Measurements from ENCODE around the gene KDM5B. TPM values are rescaled to one million over a fixed set of nuclear protein-coding genes. Genes with fewer than 3 reads are reported as not detected.

Gene KDM5B
- total RNA-seq, 1 experiment from 2014 or later, result 62.7 TPM

DNA sequence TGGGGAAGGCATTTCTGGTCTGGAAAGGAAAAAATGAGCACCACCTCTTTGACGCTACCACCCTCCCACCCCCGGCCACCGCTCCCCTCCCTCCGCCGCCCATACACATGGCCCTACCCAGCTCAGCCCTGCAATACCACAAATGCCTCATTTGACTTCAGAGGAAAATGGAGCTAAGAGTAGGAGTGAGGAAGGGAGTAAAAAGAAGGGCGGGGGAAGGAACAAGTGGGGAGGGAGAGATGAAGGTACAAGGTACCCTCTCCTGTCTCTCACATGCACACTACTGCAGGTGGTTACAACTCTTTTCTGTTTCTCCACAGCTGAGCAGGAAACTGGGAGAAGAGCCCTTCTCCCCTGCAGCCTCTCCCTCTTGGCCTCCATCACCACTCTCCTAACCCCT is 105.0 kb downstream of the KDM5B start:
- intact Hi-C loops (cut with micrococcal nuclease; ENCODE audit: unreplicated experiment), result no loop called here
- Mint-ChIP-seq H3K4me1 (ENCODE audit: low read depth, unreplicated experiment) (no peaks in the 10 kb centered on the region), H3K36me3 (ENCODE audit: insufficient read depth, unreplicated experiment) (no peaks in the 10 kb centered on the region), H3K27me3 (ENCODE audit: insufficient read depth, unreplicated experiment) (peaks cover 14% of the 10 kb centered on the region), H3K9me3 (ENCODE audit: unreplicated experiment) (no peaks in the 10 kb centered on the region), H3K4me3 (ENCODE audit: unreplicated experiment) (no peak overlapping the region), H3K27ac (ENCODE audit: unreplicated experiment) (no peak overlapping the region)
- TF ChIP-seq, protein P1, sequence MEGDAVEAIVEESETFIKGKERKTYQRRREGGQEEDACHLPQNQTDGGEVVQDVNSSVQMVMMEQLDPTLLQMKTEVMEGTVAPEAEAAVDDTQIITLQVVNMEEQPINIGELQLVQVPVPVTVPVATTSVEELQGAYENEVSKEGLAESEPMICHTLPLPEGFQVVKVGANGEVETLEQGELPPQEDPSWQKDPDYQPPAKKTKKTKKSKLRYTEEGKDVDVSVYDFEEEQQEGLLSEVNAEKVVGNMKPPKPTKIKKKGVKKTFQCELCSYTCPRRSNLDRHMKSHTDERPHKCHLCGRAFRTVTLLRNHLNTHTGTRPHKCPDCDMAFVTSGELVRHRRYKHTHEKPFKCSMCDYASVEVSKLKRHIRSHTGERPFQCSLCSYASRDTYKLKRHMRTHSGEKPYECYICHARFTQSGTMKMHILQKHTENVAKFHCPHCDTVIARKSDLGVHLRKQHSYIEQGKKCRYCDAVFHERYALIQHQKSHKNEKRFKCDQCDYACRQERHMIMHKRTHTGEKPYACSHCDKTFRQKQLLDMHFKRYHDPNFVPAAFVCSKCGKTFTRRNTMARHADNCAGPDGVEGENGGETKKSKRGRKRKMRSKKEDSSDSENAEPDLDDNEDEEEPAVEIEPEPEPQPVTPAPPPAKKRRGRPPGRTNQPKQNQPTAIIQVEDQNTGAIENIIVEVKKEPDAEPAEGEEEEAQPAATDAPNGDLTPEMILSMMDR (IDR thresholded peaks at IDR 0.05; ENCODE audit: insufficient read depth in 1 of 2, low read depth in 1 of 2, low read length in 1 of 2, severe bottlenecking in 1 of 2, unreplicated experiment in 1 of 2), result no peak
- H3K4me3 ChIP-seq (ENCODE audit: low read depth, low read length), result no peak overlapping the region
- ChIA-PET POLR2A (no interaction called here), CTCF (interaction anchor here (1.3 kb wide), 1 partner anchor 17 kb away, joined by 3 read pairs; no protein-coding TSS in a partner anchor)
- no TSS peak for BruUV-seq (replicated peaks)
- H3K9me3 ChIP-seq, result no peaks in the 10 kb centered on the region
- no peaks in the 10 kb centered on the region; the same call in 1 of the 2 replicates for H3K27me3 ChIP-seq (replicated peaks; ENCODE audit: control insufficient read depth, insufficient read depth, low read length)
- no peak for DNase-seq
- no peaks in the 10 kb centered on the region for H3K36me3 ChIP-seq (ENCODE audit: control insufficient read depth, insufficient read depth, low read length)
- H3K4me1 ChIP-seq, result no peaks in the 10 kb centered on the region

DNA sequence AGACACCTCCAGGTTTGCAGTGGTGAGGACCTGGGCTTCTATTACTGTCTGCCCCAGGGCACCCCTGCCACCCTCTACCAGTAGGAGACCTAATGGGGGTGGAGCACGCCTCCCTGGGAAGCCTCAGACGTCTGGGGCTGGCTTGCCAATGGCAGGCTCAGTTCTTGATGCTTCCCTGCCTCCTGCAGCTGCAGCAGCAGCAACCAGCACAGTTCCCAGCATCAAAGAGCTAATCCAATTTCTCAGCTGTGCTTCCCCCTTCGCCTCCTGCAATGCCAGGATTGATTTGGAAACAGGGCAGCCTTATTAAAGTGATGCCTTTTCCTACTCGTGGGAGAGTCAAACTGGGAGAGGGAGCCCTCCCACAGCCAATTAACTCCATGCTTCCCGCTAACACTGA is 106.1 kb downstream of the KDM5B start:
- Histone ChIP-seq H3K9me3 (no peaks in the 10 kb centered on the region), H3K36me3 (ENCODE audit: control insufficient read depth, insufficient read depth, low read length) (no peaks in the 10 kb centered on the region), H3K27me3 (replicated peaks; ENCODE audit: control insufficient read depth, insufficient read depth, low read length) (no peaks in the 10 kb centered on the region; the same call in 1 of the 2 replicates), H3K4me3 (ENCODE audit: low read depth, low read length) (no peak overlapping the region), H3K4me1 (no peaks in the 10 kb centered on the region)
- no TSS peak for BruUV-seq (replicated peaks)
- no peak for DNase-seq
- TF ChIP-seq, protein P1 (IDR thresholded peaks at IDR 0.05; ENCODE audit: insufficient read depth in 1 of 2, low read depth in 1 of 2, low read length in 1 of 2, severe bottlenecking in 1 of 2, unreplicated experiment in 1 of 2), result no peak
- no peak overlapping the region for H3K4me3 Mint-ChIP-seq (ENCODE audit: unreplicated experiment)
- no peaks in the 10 kb centered on the region for H3K4me1 Mint-ChIP-seq (ENCODE audit: low read depth, unreplicated experiment)
- no peaks in the 10 kb centered on the region for H3K9me3 Mint-ChIP-seq (ENCODE audit: unreplicated experiment)
- ChIA-PET POLR2A (no interaction called here), CTCF (interaction anchor here (1.3 kb wide), 1 partner anchor 18 kb away, joined by 3 read pairs; no protein-coding TSS in a partner anchor)
- no peak overlapping the region for H3K27ac Mint-ChIP-seq (ENCODE audit: unreplicated experiment)
- no peaks in the 10 kb centered on the region for H3K36me3 Mint-ChIP-seq (ENCODE audit: insufficient read depth, unreplicated experiment)
- H3K27me3 Mint-ChIP-seq (ENCODE audit: insufficient read depth, unreplicated experiment), result peaks cover 13% of the 10 kb centered on the region
- intact Hi-C loops (cut with micrococcal nuclease; ENCODE audit: unreplicated experiment), result no loop called here

DNA sequence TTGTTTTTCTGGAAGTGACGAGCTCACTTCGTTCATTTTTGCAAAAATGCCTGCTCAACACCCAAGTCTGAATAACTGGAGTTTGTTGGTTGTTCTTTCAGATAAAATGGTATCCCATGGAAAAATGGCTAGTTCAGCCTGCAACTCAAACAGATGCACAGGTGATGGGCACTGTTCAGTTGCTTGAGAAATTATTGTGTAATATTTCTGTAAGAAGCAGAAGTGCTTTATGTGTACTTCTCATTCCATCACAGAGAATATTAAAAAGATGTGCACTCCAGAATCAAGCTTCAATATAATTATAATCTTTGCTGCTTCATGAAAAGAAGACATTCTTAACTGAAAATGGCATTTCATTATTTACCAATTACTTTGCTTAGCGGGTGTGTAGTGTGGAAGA is 107.0 kb downstream of the KDM5B start:
- intact Hi-C loops (cut with micrococcal nuclease; ENCODE audit: unreplicated experiment), result no loop called here
- CTCF ChIA-PET, result interaction anchor here (0.6 kb wide), 1 partner anchor 211 kb away, joined by 3 read pairs; no protein-coding TSS in a partner anchor

More for the DNA sequence above, 107.0 kb downstream of the KDM5B start:
- H3K4me1 Mint-ChIP-seq (ENCODE audit: low read depth, unreplicated experiment), result no peaks in the 10 kb centered on the region
- DNase-seq, result no peak
- Histone ChIP-seq H3K36me3 (ENCODE audit: control insufficient read depth, insufficient read depth, low read length) (no peaks in the 10 kb centered on the region), H3K27me3 (replicated peaks; ENCODE audit: control insufficient read depth, insufficient read depth, low read length) (no peaks in the 10 kb centered on the region; the same call in 1 of the 2 replicates), H3K9me3 (no peaks in the 10 kb centered on the region), H3K4me3 (ENCODE audit: low read depth, low read length) (no peak overlapping the region), H3K4me1 (no peaks in the 10 kb centered on the region)
- no peak overlapping the region for H3K27ac Mint-ChIP-seq (ENCODE audit: unreplicated experiment)
- TF ChIP-seq, protein P1 (IDR thresholded peaks at IDR 0.05; ENCODE audit: insufficient read depth in 1 of 2, low read depth in 1 of 2, low read length in 1 of 2, severe bottlenecking in 1 of 2, unreplicated experiment in 1 of 2), result no peak
- POLR2A ChIA-PET, result no interaction called here
- no TSS peak for BruUV-seq (replicated peaks)
- H3K36me3 Mint-ChIP-seq (ENCODE audit: insufficient read depth, unreplicated experiment), result no peaks in the 10 kb centered on the region
- no peak overlapping the region for H3K4me3 Mint-ChIP-seq (ENCODE audit: unreplicated experiment)
- peaks cover 13% of the 10 kb centered on the region for H3K27me3 Mint-ChIP-seq (ENCODE audit: insufficient read depth, unreplicated experiment)
- H3K9me3 Mint-ChIP-seq (ENCODE audit: unreplicated experiment), result no peaks in the 10 kb centered on the region
